HG03139 (cell line): ENCODE measurements around the gene EFCAB12.
"Not testable (repeated sequence)": the region's sequence is repeated elsewhere in the genome, so short reads cannot be mapped to it uniquely, and the experiment has no call there.

Experiments
- ATAC-seq: cut with Tn5 transposase; IDR thresholded peaks from one replicate; pipeline ENCODE4 v1.9.1; 2021; ENCODE audit not compliant: unreplicated experiment

The EFCAB12 gene

GRCh38 chr3:129370248-129370964, 58.0 kb downstream of the EFCAB12 start:
- no peak for ATAC-seq

DNA sequence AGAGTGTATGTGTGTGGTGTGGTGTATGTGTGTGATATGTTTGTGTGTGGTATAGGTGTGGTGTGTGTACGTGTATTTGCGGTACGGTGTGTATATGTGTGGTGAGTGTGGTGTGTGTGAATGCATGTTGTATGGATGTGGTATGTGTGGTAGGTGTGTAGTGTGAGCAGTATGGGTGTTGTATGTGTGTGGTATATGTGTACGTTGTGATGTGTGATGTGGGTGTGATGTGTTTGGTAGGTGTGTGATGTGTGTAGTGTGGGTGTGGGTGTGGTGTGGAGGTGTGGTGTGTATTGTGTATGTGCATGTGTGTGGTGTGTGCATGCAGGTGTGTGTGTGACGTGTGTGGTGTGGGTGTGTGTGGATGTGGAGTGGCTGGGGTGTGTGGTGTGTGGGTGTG, 58.7 kb downstream of the EFCAB12 start:
- no peak for ATAC-seq

GRCh38 chr3:129367821-129368220, 60.6 kb downstream of the EFCAB12 start:
- no peak for ATAC-seq

GRCh38 chr3:129366312-129366831, 62.1 kb downstream of the EFCAB12 start:
- no peak for ATAC-seq

DNA sequence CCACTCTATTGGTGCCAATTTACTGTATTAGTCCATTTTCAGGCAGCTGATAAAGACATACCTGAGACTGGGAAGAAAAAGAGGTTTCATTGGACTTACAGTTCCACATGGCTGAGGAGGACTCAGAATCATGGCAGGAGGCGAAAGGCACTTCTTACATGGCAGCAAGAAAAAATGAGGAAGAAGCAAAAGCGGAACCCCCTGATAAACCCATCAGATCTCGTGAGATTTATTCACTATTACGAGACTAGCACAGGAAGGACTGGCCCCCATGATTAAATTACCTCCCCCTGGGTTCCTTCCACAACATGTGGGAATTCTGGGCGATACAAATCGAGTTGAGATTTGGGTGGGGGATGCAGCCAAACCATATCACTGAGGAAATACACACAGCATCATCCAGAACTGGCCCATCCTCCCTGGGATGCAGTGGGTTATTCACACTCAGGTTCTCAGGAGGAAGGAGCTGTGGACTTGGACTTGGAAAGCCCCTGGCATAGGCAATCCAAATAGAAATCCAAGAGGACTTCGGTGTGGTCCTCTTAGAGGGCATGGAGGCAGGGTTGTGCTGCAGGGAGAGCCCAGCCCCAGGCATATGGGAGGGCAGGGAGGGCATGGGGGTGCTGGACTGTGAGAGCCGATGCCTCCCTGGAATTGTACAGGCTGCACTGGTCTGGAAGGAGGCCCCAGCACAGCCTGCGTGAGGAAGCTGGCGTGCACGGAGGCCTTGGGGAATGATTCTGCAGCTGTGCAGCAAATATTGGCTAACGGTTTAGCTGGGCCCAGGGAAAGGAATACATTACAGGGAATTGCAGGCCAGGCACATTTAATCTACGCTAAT, 62.9 kb downstream of the EFCAB12 start:
- ATAC-seq = no peak

GRCh38 chr3:129364811-129365210, 63.6 kb downstream of the EFCAB12 start:
- not testable (repeated sequence) for ATAC-seq

GRCh38 chr3:129363356-129363755, 65.1 kb downstream of the EFCAB12 start:
- ATAC-seq = not testable (repeated sequence)

DNA sequence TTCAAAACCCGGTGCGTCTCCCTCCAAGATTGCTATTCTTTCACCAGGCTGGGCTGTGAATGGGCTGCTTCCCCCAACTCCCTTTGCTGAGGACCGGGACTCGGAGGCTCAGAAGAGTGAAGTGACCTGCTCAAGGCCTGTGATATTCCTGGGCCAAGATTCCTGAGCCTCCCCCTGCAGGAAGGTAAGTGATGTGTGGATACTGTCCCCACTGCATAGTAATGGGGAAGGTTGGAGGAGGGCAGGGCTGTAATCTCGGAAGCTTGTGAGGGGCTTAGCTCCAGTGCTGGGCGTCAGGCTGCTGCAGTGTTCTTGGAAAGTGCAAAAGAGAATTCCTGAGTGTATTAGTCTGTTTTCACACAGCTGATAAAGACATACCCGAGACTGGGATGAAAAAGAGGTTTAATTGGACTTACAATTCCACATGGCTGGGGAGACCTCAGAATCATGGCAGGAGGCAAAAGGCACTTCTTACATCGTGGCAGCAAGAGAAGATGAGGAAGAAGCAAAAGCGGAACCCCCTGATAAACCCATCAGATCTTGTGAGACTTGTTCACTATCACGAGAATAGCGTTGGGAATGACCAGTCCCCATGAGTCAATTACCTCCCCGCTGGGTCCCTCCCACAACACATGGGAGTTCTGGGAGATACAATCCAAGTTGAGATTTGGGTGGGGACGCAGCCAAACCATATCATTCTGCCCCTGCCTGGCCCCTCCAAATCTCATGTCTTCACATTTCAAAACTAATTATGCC, 67.6 kb downstream of the EFCAB12 start:
- no peak for ATAC-seq

DNA sequence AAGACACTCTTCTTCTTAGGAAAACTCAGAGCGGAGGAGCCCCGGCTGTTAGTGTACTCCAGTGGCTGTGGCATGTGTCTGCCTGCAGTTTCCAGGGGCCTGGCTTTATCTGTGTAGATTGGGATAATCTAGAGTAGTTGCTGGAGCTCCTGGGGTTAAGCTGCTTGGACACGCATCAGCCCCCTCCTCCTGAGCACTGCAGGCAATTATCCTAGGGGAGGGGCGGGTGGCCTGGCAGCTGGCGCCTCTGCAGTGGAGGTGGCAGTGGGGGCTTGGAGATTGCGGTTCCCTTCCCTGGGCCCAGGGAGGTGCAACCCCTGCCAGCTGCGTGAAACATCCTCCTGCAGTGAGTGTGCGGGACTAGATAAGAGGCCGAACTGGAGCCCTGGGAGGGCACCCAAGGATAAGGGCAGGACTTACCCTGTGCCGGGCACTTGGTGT, 68.2 kb downstream of the EFCAB12 start:
- no peak for ATAC-seq

DNA sequence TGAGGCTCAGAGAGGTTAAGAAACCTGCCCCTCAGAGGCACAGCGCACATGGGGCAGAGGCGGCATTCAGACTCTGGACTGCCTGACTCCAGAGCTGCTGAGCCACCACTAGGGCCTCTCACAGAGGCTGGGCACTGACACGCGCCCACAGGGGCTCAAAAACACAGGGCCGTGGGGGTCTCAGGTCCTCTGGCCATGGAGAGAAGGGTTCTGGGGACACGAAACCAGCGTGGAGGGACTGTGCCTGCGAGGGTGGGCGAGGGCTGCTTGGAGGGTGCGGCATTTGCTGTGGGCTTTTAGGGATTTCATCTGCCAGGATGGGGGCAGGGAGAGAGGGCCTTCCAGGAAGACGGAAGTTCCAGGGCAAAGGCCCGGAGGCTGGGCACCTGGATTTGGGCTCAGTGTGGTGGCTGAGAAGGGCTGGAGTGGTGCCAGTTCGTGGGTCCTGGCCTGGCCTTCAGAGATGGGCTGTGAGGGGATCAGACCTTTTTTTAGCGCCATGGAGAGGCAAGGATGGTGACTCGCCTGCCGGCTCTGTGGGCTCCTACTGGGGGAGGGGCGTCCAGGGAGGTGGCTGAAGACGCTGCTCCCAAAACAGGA, 69.6 kb downstream of the EFCAB12 start:
- ATAC-seq = no peak

DNA sequence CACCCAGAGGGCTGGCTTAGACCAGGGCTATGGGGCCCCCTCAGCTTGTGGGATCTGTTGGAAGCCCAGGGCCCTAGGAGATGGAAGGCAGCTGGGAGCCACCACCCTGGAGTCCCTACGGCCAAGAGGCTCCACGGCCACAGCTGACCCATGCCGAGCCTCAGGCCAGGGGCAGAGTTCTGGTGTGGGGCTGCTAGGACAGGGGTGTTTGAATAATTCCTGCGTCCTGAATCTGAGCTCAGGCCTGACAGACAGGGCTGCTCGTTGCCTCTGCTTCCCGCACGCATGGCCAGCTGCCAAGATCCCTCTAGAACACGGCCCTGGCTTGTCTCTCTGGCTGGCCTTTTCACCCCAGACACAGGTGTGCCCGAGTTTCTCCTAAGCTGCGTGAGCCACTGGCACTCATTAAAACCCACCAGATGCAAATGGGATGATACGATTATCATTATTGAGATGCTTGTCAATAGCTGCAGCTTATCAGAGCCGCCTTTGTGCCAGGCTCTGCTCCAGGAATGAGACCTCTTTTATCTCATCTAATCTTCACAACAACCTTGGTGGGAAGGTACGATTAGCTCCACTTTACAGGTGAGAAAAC, 70.2 kb downstream of the EFCAB12 start:
- ATAC-seq = no peak

DNA sequence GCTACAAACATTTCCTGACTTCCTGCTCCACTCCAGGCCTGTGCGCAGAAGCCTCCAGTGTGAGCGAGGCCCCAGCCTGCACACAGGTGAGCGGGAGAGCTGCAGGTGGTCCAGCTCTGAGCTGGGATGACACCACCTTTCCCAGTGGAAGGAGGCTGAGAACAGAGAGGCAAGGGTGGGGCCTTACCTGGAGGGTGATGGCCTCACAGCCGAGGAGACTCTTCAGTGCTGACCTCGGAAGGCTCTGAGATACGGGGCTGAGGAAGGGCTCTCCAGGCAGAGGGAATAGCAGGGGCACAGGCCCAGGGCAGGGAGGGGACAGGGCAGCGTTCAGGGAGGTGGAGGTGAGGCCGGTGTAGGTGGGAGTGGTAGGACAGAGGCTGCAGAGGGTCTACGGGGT, 70.8 kb downstream of the EFCAB12 start:
- no peak for ATAC-seq

DNA sequence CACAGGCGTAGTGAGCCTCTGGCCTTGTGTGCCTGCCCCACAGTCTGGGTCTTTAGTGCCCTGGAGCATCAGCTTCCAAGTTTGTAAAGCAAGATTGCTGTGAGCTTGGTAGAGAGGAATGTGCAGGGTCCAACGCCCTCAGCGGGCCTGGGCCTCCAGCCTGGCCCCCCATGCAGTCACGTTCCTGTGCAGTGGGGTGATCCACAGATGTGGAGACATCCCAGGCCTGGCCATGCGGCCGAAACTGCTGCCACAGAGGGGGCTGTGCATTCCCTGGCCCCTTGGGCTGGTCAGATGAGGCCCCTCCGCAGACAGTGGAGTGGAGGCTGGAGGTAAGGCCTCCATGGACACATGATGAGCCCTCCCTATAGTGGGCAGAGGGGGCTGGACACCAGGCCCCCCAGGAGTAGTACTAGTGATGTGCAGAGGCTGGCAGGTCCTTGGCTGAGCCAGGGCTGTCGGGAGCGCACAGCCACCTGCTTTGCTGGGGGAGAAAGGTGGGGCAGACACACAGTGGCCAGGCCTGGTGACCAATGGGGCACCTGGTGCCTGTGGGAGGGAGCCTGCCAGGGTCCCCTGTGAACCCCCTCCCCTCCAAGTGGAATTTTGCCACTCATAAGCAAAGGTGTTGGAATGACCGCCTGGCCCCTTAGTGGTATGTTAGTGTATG, 71.5 kb downstream of the EFCAB12 start:
- ATAC-seq = no peak

DNA sequence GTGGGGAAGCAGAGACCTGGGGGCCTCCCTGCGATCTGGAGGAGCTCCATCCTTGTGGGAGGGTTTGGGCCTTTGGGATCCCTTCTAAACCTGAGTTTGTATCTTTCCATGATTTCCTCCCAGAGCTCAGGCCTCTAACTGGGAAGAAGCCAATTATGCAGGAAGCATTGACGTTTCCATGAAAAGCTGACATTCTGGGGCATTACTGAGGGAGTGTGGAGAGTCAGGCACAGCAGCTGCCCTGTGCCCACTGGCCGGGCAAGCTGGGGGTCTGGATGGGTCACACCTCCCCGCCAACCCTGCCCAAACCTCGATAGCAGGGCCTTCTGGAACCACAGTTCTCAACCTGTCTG, 74.9 kb downstream of the EFCAB12 start:
- no peak for ATAC-seq

GRCh38 chr3:129352650-129353588, 75.5 kb downstream of the EFCAB12 start:
- ATAC-seq = no peak

- ATAC-seq = no peak
Observed at GRCh38 chr3:129352045-129352444, 76.4 kb downstream of the EFCAB12 start.
